Tibial nerve (tissue), 4 donors: Measurements from ENCODE around the gene HAGH. TPM values are rescaled to one million over a fixed set of nuclear protein-coding genes. Genes with fewer than 3 reads are reported as not detected.

ENCODE experiments used
- DNase-seq, 2 donors: peaks; one replicate each; pipeline ENCODE4 v3.0.0-alpha.2; 2019; ENCODE audit warnings: low spot score in 2 of 2
- H3K27ac ChIP-seq, 4 donors: fragments of 200-600 bp; sonication (generic) in 3 of 4; one replicate each; pipeline ENCODE4 v1.5.1; 2017 to 2019; ENCODE audit warnings: mild to moderate bottlenecking in 1 of 4
- H3K27me3 ChIP-seq, 2 donors: fragments of 200-600 bp; sonication (generic) in 1 of 2; one replicate each; pipeline versions ENCODE4 v1.5.1 to v1.6.0; 2017 to 2019
- H3K36me3 ChIP-seq, 3 donors: fragments of 200-600 bp; sonication (generic); one replicate each; pipeline ENCODE4 v1.5.1; 2018 to 2019
- H3K4me1 ChIP-seq, 4 donors: fragments of 200-600 bp; sonication (generic) in 3 of 4; one replicate each; pipeline ENCODE4 v1.5.1; 2017 to 2019
- H3K4me3 ChIP-seq, 4 donors: fragments of 200-600 bp; sonication (generic) in 3 of 4; one replicate each; pipeline ENCODE4 v1.5.1; 2017 to 2019; ENCODE audit warnings: mild to moderate bottlenecking in 1 of 4, moderate library complexity in 1 of 4
- H3K9me3 ChIP-seq, 4 donors: fragments of 200-600 bp; sonication (generic) in 3 of 4; one replicate each; pipeline ENCODE4 v1.5.1; 2017 to 2019
- EP300 ChIP-seq, 2 donors: sonication (generic); formaldehyde crosslinking; IDR thresholded peaks; one replicate each; pipeline ENCODE4 v1.6.1; 2017; ENCODE audit warnings: antibody characterized with exemption in 2 of 2, mild to moderate bottlenecking in 1 of 2
- POLR2A ChIP-seq, 2 donors: fragments of 450-650 bp; IDR thresholded peaks; one replicate each; pipeline ENCODE4 v1.6.1; 2017; ENCODE audit warnings: antibody characterized with exemption in 2 of 2, mild to moderate bottlenecking in 2 of 2, moderate library complexity in 2 of 2
- WGBS, 2 donors: methylation state at CpG; one replicate each; pipeline ENCODE4 v1.1.5; 2018; 5-methylcytosine and 5-hydroxymethylcytosine counted together
- total RNA-seq, 4 donors: library from RNA; depleted of rRNA; stranded (reverse); fragments of >200 nt; gene quantifications; one replicate each; pipeline ENCODE4 v1.1.0, GENCODE V29; 2016
- TF ChIP-seq, protein P1 (sequence below), 5 experiments: fragments of 200-600 bp in 3 of 5; fragments of 450-650 bp in 2 of 5; sonication (generic) in 3 of 5; IDR thresholded peaks; one replicate each; pipeline ENCODE4 v1.5.1; 2016 to 2019; ENCODE audit warnings: antibody characterized with exemption in 5 of 5, mild to moderate bottlenecking in 3 of 5, moderate library complexity in 2 of 5

HAGH gene
- total RNA-seq, 4 donors from 2014 or later: 89.2 to 161 (median 100) TPM

DNA sequence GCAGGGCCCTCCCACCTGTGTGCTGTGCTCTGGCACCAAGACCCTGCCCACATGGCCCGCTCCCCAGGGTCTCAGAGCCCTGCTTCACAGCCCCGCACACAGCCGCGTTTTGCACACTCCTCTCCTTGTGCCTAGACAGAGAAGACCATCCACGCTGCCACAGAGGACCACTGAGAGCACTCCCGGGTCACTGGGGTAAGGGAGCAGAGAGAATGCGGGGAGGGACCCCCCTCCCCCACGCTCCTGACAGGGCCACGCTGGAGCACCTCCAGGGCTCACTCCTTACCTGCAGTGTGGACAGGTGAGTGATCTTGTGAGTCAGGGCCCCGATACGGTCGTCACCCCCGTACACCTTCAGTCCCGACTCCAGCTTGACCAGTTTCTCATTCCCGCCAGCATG lies 7.0 kb downstream of the HAGH start:
- H3K9me3 ChIP-seq: no peaks in the 10 kb centered on the region
- no peak overlapping the region for H3K27ac ChIP-seq
- TF ChIP-seq POLR2A (IDR thresholded peaks at IDR 0.05) (no peak), EP300 (IDR thresholded peaks at IDR 0.05) (no peak)
- TF ChIP-seq, protein P1, sequence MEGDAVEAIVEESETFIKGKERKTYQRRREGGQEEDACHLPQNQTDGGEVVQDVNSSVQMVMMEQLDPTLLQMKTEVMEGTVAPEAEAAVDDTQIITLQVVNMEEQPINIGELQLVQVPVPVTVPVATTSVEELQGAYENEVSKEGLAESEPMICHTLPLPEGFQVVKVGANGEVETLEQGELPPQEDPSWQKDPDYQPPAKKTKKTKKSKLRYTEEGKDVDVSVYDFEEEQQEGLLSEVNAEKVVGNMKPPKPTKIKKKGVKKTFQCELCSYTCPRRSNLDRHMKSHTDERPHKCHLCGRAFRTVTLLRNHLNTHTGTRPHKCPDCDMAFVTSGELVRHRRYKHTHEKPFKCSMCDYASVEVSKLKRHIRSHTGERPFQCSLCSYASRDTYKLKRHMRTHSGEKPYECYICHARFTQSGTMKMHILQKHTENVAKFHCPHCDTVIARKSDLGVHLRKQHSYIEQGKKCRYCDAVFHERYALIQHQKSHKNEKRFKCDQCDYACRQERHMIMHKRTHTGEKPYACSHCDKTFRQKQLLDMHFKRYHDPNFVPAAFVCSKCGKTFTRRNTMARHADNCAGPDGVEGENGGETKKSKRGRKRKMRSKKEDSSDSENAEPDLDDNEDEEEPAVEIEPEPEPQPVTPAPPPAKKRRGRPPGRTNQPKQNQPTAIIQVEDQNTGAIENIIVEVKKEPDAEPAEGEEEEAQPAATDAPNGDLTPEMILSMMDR (IDR thresholded peaks at IDR 0.05): no peak
- peaks cover 0 to 84% (median 23%) of the 10 kb centered on the region in 3 donors for H3K36me3 ChIP-seq
- WGBS, 2 donors: 95% methylated on average over 9 of the region's 15 CpGs
- H3K4me1 ChIP-seq: peaks cover 0 to 23% (median 7%) of the 10 kb centered on the region in 4 donors
- no peak overlapping the region for H3K4me3 ChIP-seq
- DNase-seq: no peak
- no peaks in the 10 kb centered on the region for H3K27me3 ChIP-seq

DNA sequence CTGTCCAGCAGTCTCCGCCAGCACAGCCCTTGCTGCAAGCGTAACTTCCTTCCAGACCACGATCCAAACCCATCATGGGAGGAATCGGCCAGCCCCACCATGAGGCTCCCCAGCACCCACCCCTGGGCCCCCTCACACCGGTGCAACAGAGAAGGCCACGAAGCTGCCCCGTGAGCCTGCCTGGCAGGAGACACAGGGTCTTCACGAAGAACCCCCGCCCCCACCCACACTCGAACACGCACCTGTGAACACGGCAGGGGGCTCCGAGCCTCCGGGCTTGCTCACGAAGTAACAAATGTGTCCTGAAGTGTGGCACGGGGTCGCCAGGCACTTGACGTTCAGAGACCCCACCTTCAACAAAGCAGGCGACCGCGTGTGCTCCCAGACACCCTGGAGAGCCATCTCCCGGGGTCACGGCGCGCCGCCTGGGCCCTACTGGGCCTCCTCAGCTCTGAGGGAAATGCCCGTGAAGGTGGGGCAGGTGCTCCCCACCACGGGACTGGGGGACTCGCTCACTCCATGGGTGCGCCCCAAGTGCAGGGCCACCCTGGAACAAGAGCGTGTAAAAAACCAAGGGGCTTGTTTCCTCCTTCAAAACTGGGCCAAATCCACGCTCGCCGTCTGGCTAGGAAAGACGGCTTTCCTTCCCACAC lies 7.6 kb downstream of the HAGH start:
- TF ChIP-seq POLR2A (IDR thresholded peaks at IDR 0.05): no peak
- TF ChIP-seq, protein P1 (IDR thresholded peaks at IDR 0.05): no peak
- TF ChIP-seq EP300 (IDR thresholded peaks at IDR 0.05): no peak
- Histone ChIP-seq H3K9me3 (no peaks in the 10 kb centered on the region), H3K27ac (no peak overlapping the region), H3K4me1 (peaks cover 0 to 17% (median 4%) of the 10 kb centered on the region in 4 donors), H3K36me3 (peaks cover 0 to 89% (median 23%) of the 10 kb centered on the region in 3 donors), H3K4me3 (no peak overlapping the region), H3K27me3 (no peaks in the 10 kb centered on the region)
- no peak for DNase-seq
- WGBS, 2 donors: 92 to 94% methylated on average over 32 to 35 of the region's 35 CpGs

DNA sequence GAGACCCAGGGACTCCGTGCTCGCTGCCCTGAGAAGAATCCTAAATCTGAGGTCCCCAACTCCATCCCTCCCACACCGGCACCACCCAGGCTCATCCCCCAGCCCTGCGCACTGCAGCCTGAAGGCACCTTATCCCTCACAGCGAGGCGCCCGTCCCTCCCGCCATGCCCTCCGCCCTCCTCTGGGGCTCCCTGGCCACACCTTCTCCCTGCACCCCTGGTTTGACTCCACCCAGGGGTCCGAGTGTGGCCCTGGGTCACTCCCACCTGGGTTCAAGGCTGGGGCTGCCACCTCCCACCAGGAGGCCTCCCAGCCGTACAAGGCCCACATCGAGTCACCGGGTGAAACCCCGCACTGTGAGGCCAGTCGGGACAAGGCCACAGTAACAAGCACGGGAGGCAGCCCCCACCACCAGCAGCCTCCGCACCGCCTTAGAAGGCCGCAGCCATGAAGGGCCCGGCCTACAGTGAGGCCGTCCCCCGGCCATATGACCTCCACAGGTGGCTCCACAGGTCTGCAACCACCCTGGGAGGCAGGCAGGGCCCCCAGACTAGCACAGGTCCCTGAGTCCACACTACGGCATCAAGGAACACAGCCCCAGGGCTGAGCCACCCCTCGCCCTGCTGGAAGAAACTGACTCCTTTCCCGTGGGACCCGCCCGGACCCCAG lies 8.3 kb downstream of the HAGH start:
- Histone ChIP-seq H3K9me3 (no peaks in the 10 kb centered on the region), H3K27me3 (no peaks in the 10 kb centered on the region), H3K4me3 (no peak overlapping the region), H3K36me3 (peaks cover 0 to 95% (median 23%) of the 10 kb centered on the region in 3 donors), H3K27ac (no peak overlapping the region), H3K4me1 (peaks cover 0 to 11% (median 2%) of the 10 kb centered on the region in 4 donors)
- DNase-seq: no peak
- 93 to 95% methylated on average over 19 to 24 of the region's 27 CpGs for WGBS, 2 donors
- TF ChIP-seq POLR2A (IDR thresholded peaks at IDR 0.05) (no peak), EP300 (IDR thresholded peaks at IDR 0.05) (no peak)
- TF ChIP-seq, protein P1 (IDR thresholded peaks at IDR 0.05): no peak

DNA sequence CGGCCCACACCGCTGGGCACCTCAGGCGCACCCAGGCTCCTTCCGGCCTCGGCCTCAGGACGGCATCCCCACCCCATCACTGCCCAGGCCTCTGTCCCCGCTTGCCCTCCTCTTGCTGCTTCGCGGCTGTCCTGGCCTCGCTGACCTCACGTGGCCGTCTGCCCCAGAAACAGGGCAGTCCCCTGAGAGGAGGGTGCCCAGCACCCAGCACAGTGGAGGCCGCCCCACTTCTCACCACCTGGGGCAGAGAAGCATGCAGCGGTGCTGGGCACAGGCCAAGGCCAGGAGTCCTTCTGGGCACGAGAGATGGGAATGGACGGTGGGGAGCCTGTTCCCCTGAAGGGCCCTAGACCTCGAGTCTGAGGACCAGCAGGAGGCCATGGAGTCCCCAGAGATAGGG lies 8.9 kb downstream of the HAGH start:
- WGBS, 2 donors: 90 to 91% methylated on average over 17 of the region's 17 CpGs
- no peak overlapping the region for H3K27ac ChIP-seq
- H3K27me3 ChIP-seq: no peaks in the 10 kb centered on the region
- TF ChIP-seq POLR2A (IDR thresholded peaks at IDR 0.05): no peak
- no peak for TF ChIP-seq EP300 (IDR thresholded peaks at IDR 0.05)
- TF ChIP-seq, protein P1 (IDR thresholded peaks at IDR 0.05): no peak
- no peaks in the 10 kb centered on the region for H3K9me3 ChIP-seq
- H3K4me3 ChIP-seq: no peak overlapping the region
- H3K36me3 ChIP-seq: peaks cover 0 to 99% (median 21%) of the 10 kb centered on the region in 3 donors
- no peak for DNase-seq
- peaks cover 0 to 12% (median 2%) of the 10 kb centered on the region in 4 donors for H3K4me1 ChIP-seq

DNA sequence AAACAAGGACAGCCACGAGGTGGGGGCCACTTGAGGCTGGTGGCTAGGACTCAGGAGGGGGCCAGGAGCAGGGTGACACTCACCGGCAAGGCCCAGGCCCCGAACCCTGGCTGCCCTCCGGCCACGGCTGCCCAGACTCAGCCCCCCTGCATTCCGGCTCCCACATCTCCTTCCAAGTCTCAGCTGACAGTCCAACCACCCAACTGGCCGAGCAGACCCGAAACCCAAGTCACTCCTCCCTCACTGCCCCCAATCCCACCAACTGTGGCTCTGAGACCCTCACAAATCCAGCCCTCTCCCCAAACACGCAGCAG lies 9.4 kb downstream of the HAGH start:
- 93 to 95% methylated on average over 9 of the region's 9 CpGs for WGBS, 2 donors
- H3K4me3 ChIP-seq: no peak overlapping the region
- no peak for DNase-seq
- no peak overlapping the region for H3K27ac ChIP-seq
- TF ChIP-seq POLR2A (IDR thresholded peaks at IDR 0.05) (no peak), EP300 (IDR thresholded peaks at IDR 0.05) (no peak)
- TF ChIP-seq, protein P1 (IDR thresholded peaks at IDR 0.05): no peak
- H3K9me3 ChIP-seq: no peaks in the 10 kb centered on the region
- H3K36me3 ChIP-seq: peaks cover 0 to 95% (median 16%) of the 10 kb centered on the region in 3 donors
- H3K4me1 ChIP-seq: peaks cover 0 to 15% (median 2%) of the 10 kb centered on the region in 4 donors
- no peaks in the 10 kb centered on the region for H3K27me3 ChIP-seq
